Activated T-helper 17 cell treated with anti-CD3 and anti-CD28 coated beads, Interleukin-2, amount 50 U/mL, for 72 hours (primary cell): ENCODE results near the gene PLEKHA5. TPM values are rescaled to one million over a fixed set of nuclear protein-coding genes. Genes with fewer than 3 reads are reported as not detected.
"Not testable (repeated sequence)": the region's sequence is repeated elsewhere in the genome, so short reads cannot be mapped to it uniquely, and the experiment has no call there.

Experiments
- ATAC-seq: fragments of 150-1000 bp; cut with Tn5 transposase; replicated peaks from 2 replicates; pipeline ENCODE4 v1.10.0; 2021; ENCODE audit warnings: mild to moderate bottlenecking, moderate library complexity
- H3K27ac Mint-ChIP-seq: one replicate; pipeline ENCODE4 v1.8.0; 2022; ENCODE audit warnings: mixed read lengths
- H3K27me3 Mint-ChIP-seq: one replicate; pipeline ENCODE4 v1.8.0; 2022; ENCODE audit warnings: mixed read lengths
- H3K36me3 Mint-ChIP-seq: one replicate; pipeline ENCODE4 v1.8.0; 2022; ENCODE audit warnings: low read depth, mild to moderate bottlenecking, mixed read lengths
- H3K4me1 Mint-ChIP-seq: one replicate; pipeline ENCODE4 v1.8.0; 2022; ENCODE audit warnings: mixed read lengths
- H3K4me3 Mint-ChIP-seq: one replicate; pipeline ENCODE4 v1.8.0; 2022; ENCODE audit warnings: mild to moderate bottlenecking, mixed read lengths
- H3K9me3 Mint-ChIP-seq: one replicate; pipeline ENCODE4 v1.8.0; 2022; ENCODE audit warnings: mixed read lengths
- total RNA-seq, 2 donors: library from RNA; stranded (reverse); gene quantifications; one replicate each; pipeline ENCODE4 v1.2.3, GENCODE V29; 2022

PLEKHA5 gene, protein sequence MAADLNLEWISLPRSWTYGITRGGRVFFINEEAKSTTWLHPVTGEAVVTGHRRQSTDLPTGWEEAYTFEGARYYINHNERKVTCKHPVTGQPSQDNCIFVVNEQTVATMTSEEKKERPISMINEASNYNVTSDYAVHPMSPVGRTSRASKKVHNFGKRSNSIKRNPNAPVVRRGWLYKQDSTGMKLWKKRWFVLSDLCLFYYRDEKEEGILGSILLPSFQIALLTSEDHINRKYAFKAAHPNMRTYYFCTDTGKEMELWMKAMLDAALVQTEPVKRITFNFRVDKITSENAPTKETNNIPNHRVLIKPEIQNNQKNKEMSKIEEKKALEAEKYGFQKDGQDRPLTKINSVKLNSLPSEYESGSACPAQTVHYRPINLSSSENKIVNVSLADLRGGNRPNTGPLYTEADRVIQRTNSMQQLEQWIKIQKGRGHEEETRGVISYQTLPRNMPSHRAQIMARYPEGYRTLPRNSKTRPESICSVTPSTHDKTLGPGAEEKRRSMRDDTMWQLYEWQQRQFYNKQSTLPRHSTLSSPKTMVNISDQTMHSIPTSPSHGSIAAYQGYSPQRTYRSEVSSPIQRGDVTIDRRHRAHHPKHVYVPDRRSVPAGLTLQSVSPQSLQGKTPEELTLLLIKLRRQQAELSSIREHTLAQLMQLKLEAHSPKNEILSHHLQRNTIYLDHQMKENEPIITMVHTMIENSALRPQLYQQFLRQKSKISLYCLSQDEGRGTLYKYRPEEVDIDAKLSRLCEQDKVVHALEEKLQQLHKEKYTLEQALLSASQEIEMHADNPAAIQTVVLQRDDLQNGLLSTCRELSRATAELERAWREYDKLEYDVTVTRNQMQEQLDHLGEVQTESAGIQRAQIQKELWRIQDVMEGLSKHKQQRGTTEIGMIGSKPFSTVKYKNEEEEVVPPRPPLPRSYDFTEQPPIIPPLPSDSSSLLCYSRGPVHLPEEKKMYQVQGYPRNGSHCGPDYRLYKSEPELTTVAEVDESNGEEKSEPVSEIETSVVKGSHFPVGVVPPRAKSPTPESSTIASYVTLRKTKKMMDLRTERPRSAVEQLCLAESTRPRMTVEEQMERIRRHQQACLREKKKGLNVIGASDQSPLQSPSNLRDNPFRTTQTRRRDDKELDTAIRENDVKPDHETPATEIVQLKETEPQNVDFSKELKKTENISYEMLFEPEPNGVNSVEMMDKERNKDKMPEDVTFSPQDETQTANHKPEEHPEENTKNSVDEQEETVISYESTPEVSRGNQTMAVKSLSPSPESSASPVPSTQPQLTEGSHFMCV
- 10 to 100 TPM in 1 of 2 donors, 1 to 10 TPM in 1; 8.6 to 10.4 TPM for total RNA-seq

DNA sequence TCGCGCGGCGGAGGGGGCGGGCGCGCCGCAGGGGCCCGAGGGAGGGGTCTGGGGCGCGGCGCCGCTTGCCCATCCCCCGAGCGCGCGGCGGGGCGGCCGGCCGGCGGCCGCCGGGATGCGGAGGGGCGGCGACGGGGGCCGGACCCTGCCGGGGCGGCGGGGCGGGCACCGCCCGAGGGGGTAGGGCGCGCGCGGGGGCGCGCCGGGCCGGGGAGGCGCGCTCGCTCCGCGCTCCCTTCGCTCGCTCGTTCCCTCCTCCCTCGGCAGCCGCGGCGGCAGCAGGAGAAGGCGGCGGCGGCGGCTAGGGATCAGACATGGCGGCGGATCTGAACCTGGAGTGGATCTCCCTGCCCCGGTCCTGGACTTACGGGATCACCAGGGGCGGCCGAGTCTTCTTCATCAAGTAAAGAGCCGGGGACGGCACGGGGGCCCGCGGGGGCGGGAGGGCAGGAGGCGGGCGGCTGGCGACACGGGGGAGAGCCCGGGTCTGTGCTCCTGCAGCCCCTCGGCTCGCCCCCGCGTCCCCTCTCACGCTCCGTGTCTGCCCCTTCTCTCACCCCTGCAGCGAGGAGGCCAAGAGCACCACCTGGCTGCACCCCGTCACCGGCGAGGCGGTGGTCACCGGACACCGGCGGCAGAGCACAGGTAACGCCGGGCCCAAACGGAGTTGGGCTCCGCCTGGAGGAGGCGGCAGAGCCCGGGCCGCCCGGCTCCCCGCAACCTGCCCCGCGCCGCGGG, at the start of gene PLEKHA5:
PLEKHA5 (plus strand) TSS at position 248 of the 738 bp plus-strand sequence; CDS start at position 315, 67 bp downstream.
- peak; percentile 52 for ATAC-seq
- no peaks in the 10 kb centered on the region for H3K27me3 Mint-ChIP-seq
- H3K36me3 Mint-ChIP-seq: no peaks in the 10 kb centered on the region
- H3K9me3 Mint-ChIP-seq: peaks cover 9% of the 10 kb centered on the region
- H3K27ac Mint-ChIP-seq: peak within 1 kb of the TSS; percentile 89
- H3K4me1 Mint-ChIP-seq: peaks cover 15% of the 10 kb centered on the region
- peak within 1 kb of the TSS; percentile 87 for H3K4me3 Mint-ChIP-seq

DNA sequence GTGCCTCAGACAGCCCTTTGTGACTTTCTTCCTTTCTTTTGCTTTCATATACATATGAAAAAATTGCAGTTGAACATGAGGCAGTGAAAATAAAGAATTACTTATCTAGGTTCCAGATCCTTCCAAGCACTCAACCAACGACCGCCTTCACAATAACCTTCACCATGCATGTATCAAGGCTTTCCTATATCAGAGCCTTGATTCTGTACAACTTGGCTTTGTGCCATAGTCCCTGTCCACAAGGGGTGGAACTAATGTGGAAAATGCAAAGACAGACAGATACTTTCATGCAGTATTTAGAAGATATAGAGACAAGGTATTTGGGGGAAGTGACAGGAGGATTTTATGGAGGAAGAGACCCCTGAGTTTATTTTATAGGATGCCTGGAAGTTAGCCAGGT, 48.6 kb upstream of the PLEKHA5 start:
- no peak overlapping the region for H3K4me3 Mint-ChIP-seq
- H3K36me3 Mint-ChIP-seq: no peaks in the 10 kb centered on the region
- no peak for ATAC-seq
- no peaks in the 10 kb centered on the region for H3K4me1 Mint-ChIP-seq
- no peaks in the 10 kb centered on the region for H3K9me3 Mint-ChIP-seq
- no peaks in the 10 kb centered on the region for H3K27me3 Mint-ChIP-seq
- no peak overlapping the region for H3K27ac Mint-ChIP-seq

GRCh38 chr12:19082365-19082911, 47.1 kb upstream of the PLEKHA5 start:
- Mint-ChIP-seq H3K4me3 (no peak overlapping the region), H3K27me3 (no peaks in the 10 kb centered on the region)

GRCh38 chr12:19084547-19084946, 45.0 kb upstream of the PLEKHA5 start:
- Mint-ChIP-seq H3K27me3 (no peaks in the 10 kb centered on the region), H3K4me3 (no peak overlapping the region), H3K36me3 (no peaks in the 10 kb centered on the region), H3K9me3 (no peaks in the 10 kb centered on the region), H3K27ac (no peak overlapping the region), H3K4me1 (no peaks in the 10 kb centered on the region)
- ATAC-seq: no peak

More at GRCh38 chr12:19082365-19082911, 47.1 kb upstream of the PLEKHA5 start:
- H3K36me3 Mint-ChIP-seq: no peaks in the 10 kb centered on the region
- ATAC-seq: peak; percentile 90
- no peak overlapping the region for H3K27ac Mint-ChIP-seq
- H3K9me3 Mint-ChIP-seq: no peaks in the 10 kb centered on the region
- H3K4me1 Mint-ChIP-seq: no peaks in the 10 kb centered on the region

GRCh38 chr12:19085090-19085489, 44.4 kb upstream of the PLEKHA5 start:
- ATAC-seq: no peak
- Mint-ChIP-seq H3K4me3 (no peak overlapping the region), H3K4me1 (no peaks in the 10 kb centered on the region), H3K9me3 (no peaks in the 10 kb centered on the region), H3K27me3 (no peaks in the 10 kb centered on the region), H3K36me3 (no peaks in the 10 kb centered on the region), H3K27ac (no peak overlapping the region)

DNA sequence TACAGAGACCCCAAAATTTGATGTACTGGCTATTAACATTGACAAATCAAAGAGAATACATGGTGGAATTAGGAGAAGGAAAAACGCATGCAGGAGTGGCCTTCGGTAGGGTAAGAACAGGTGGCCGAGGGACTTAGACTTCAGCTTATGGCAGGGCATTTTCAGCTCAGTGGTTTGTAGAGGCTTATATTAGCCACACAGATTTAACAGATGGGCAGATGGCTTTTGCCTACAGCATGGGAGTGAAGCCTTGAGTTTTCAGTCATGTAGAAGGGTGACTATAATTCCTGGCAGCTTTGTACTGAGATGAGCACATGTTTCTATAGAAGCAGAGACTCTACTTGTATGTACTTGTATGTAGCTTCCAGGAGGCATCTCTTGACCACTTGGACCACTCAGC, 40.9 kb upstream of the PLEKHA5 start:
- no peaks in the 10 kb centered on the region for H3K27me3 Mint-ChIP-seq
- no peak for ATAC-seq
- H3K36me3 Mint-ChIP-seq: no peaks in the 10 kb centered on the region
- H3K4me1 Mint-ChIP-seq: no peaks in the 10 kb centered on the region
- H3K4me3 Mint-ChIP-seq: no peak overlapping the region
- no peak overlapping the region for H3K27ac Mint-ChIP-seq
- H3K9me3 Mint-ChIP-seq: no peaks in the 10 kb centered on the region

- H3K27ac Mint-ChIP-seq, H3K27me3 Mint-ChIP-seq, ATAC-seq, H3K4me3 Mint-ChIP-seq, H3K36me3 Mint-ChIP-seq, H3K9me3 Mint-ChIP-seq, H3K4me1 Mint-ChIP-seq: not testable (repeated sequence)
Measured at GRCh38 chr12:19092482-19092881, 37.1 kb upstream of the PLEKHA5 start.

DNA sequence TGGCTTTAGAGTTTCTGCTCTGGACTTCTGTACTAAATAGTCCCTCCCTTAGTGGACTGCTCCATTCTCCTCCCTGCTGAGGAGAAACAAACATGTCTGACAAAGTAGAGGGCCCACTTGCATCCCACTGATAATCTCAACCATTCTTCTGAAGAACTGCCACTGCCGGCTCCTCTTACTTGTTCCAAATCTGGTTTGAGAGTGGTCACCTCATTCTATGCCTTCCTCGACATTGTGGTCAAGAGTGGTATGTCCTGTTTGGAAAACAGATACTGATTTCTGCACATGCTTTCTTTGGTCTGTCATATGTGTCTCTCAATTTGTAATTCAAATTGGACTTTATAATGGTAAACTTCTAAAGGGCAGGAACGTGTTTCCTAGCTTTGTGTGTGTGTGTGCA, 36.3 kb upstream of the PLEKHA5 start:
- Mint-ChIP-seq H3K36me3 (no peaks in the 10 kb centered on the region), H3K4me1 (no peaks in the 10 kb centered on the region)

DNA sequence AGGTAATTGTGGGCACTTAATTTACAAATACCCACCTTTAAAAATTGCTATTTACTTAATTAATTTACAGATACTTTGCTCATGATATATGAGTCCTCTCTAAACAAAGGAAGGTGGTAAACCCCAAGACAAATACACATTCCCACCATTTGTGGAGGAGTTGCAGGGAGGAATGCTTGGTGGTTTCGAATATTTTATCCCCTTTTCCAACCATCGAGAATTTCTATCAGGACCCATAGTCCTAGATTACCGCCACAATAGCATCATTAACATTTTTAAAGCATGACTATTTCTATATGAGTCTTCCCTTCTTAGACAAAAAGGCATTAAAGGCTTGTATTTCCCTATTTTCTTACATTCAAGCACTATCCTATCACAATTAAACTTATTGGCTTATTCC, 34.2 kb upstream of the PLEKHA5 start:
- no peak overlapping the region for H3K27ac Mint-ChIP-seq
- H3K4me3 Mint-ChIP-seq: no peak overlapping the region
- ATAC-seq: no peak
- H3K9me3 Mint-ChIP-seq: no peaks in the 10 kb centered on the region
- no peaks in the 10 kb centered on the region for H3K36me3 Mint-ChIP-seq
- no peaks in the 10 kb centered on the region for H3K27me3 Mint-ChIP-seq
- no peaks in the 10 kb centered on the region for H3K4me1 Mint-ChIP-seq

More for the DNA sequence above, 36.3 kb upstream of the PLEKHA5 start:
- Mint-ChIP-seq H3K9me3 (no peaks in the 10 kb centered on the region), H3K27ac (no peak overlapping the region), H3K4me3 (no peak overlapping the region), H3K27me3 (no peaks in the 10 kb centered on the region)
- ATAC-seq: no peak

DNA sequence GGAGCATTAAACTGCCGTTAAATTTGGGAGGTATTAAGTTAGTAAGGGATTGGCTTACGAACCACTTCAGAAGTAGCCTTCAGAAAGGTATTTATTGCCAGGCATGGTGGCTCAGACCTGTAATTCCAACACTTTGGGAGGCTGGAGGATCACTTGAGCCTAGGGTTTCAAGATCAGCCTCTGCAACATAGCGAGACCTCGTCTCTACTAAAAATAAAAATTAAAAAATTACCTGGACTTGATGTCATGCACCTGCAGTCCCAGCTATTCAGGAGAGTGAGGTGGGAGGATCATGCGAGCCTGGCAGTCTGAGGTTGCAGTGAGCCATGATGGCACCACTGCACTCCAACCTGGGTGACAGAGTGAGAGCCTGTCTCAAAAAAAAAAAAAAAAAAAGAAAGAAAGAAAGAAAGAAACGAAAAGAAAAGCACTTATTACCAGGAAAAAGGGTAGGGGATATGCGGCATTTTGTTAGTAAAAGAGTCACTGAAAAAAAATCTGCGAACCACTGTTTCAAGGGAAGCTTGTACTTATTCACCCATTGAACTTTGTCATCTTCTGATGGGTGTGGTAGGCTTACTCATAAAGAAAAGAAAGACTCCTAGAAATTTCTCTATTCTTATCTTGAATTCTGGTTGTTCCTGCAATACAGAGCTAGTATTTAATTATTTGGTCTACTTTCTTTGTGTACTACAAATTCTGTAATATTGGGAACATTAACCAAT, 33.6 kb upstream of the PLEKHA5 start:
- H3K9me3 Mint-ChIP-seq: no peaks in the 10 kb centered on the region
- H3K27ac Mint-ChIP-seq: no peak overlapping the region
- no peaks in the 10 kb centered on the region for H3K36me3 Mint-ChIP-seq
- no peak for ATAC-seq
- H3K4me3 Mint-ChIP-seq: no peak overlapping the region
- no peaks in the 10 kb centered on the region for H3K27me3 Mint-ChIP-seq
- H3K4me1 Mint-ChIP-seq: no peaks in the 10 kb centered on the region

DNA sequence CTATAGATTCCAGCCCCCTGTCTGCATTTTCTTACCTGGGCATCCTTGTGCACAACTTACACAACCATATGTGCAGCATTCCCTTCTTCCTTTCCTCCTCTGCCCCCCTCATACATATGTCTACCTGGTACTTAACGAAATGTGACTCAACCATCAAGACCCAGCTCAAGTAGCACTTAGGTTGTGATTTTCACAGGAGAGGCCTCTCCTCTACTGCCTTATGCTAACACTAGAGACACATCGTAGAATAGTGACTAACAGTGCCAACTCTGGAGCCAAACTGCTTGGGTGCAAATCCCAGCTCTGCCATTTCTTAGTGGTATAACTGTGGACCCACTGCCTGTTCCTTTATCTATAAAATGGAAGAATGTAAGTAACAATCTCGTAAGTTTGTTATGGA, 24.1 kb upstream of the PLEKHA5 start:
- Mint-ChIP-seq H3K36me3 (no peaks in the 10 kb centered on the region), H3K4me3 (no peak overlapping the region), H3K4me1 (no peaks in the 10 kb centered on the region), H3K9me3 (no peaks in the 10 kb centered on the region), H3K27ac (no peak overlapping the region), H3K27me3 (peaks cover 7% of the 10 kb centered on the region)
- ATAC-seq: no peak

DNA sequence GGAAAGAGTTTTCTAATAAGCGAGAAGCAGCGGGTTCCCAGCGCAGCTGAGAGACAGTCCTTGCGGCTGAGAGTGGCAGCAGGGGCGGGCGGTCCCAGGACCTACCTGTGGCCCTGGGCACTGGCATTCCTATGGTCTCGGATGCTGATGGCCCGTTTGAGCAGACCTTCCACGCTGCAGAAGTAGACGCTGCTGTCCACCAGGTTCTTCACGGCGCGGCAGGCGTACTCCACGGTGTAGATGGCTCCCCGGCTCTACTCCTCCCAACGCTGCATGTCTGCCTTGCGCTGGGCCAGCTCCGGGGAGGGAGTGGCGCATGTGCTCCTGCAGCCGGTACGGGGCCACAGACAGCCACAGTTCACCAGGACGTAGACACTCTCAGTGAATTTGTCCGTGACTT, 21.8 kb upstream of the PLEKHA5 start:
- H3K9me3 Mint-ChIP-seq: no peaks in the 10 kb centered on the region
- no peak for ATAC-seq
- H3K27me3 Mint-ChIP-seq: peaks cover 3% of the 10 kb centered on the region
- no peaks in the 10 kb centered on the region for H3K36me3 Mint-ChIP-seq
- no peak overlapping the region for H3K4me3 Mint-ChIP-seq
- H3K4me1 Mint-ChIP-seq: no peaks in the 10 kb centered on the region
- H3K27ac Mint-ChIP-seq: no peak overlapping the region
